ENCODE measurements around the gene LRPAP1. TPM values are rescaled to one million over a fixed set of nuclear protein-coding genes. Genes with fewer than 3 reads are reported as not detected.
A peak's percentile ranks its signal among the peaks of the same experiment; 100 is the strongest.

The LRPAP1 gene
- total RNA-seq, 1 experiment from 2014 or later: 109 TPM

GRCh38 chr4:3485886-3486540, 46.2 kb downstream of the LRPAP1 start:
- no peak for DNase-seq
- Histone ChIP-seq H3K27ac (no peak overlapping the region), H3K4me1 (peaks cover 55% of the 10 kb centered on the region), H3K9me3 (replicated peaks) (no peaks in the 10 kb centered on the region), H3K27me3 (no peaks in the 10 kb centered on the region), H3K4me3 (no peak overlapping the region), H3K36me3 (no peaks in the 10 kb centered on the region; the same call in 1 of the 2 replicates)

GRCh38 chr4:3485011-3485791, 47.0 kb downstream of the LRPAP1 start:
- Histone ChIP-seq H3K4me1 (peaks cover 60% of the 10 kb centered on the region), H3K27ac (no peak overlapping the region), H3K9me3 (replicated peaks) (no peaks in the 10 kb centered on the region), H3K4me3 (no peak overlapping the region), H3K27me3 (no peaks in the 10 kb centered on the region), H3K36me3 (no peaks in the 10 kb centered on the region)
- DNase-seq: no peak

- Histone ChIP-seq H3K27me3 (no peaks in the 10 kb centered on the region), H3K9me3 (replicated peaks) (no peaks in the 10 kb centered on the region), H3K36me3 (no peaks in the 10 kb centered on the region), H3K27ac (peak overlapping the region; percentile 24), H3K4me1 (peaks cover 67% of the 10 kb centered on the region), H3K4me3 (no peak overlapping the region)
- DNase-seq: no peak
Measured at GRCh38 chr4:3484057-3484973, 47.9 kb downstream of the LRPAP1 start.

- Histone ChIP-seq H3K4me3 (no peak overlapping the region), H3K27me3 (no peaks in the 10 kb centered on the region), H3K36me3 (no peaks in the 10 kb centered on the region), H3K27ac (peak overlapping the region; percentile 40), H3K4me1 (peaks cover 75% of the 10 kb centered on the region), H3K9me3 (replicated peaks) (no peaks in the 10 kb centered on the region)
- DNase-seq: peak; percentile 90 to 92
Measured at GRCh38 chr4:3483471-3483921, 48.7 kb downstream of the LRPAP1 start.

GRCh38 chr4:3482707-3483106, 49.5 kb downstream of the LRPAP1 start:
- Histone ChIP-seq H3K9me3 (replicated peaks) (no peaks in the 10 kb centered on the region), H3K36me3 (no peaks in the 10 kb centered on the region), H3K4me3 (no peak overlapping the region), H3K27ac (no peak overlapping the region), H3K27me3 (no peaks in the 10 kb centered on the region), H3K4me1 (peaks cover 83% of the 10 kb centered on the region)
- DNase-seq: no peak

- Histone ChIP-seq H3K27ac (no peak overlapping the region), H3K27me3 (no peaks in the 10 kb centered on the region), H3K4me1 (peaks cover 85% of the 10 kb centered on the region), H3K4me3 (no peak overlapping the region), H3K9me3 (replicated peaks) (no peaks in the 10 kb centered on the region), H3K36me3 (no peaks in the 10 kb centered on the region)
- no peak for DNase-seq
Measured at GRCh38 chr4:3481783-3482393, 50.3 kb downstream of the LRPAP1 start.

- peaks cover 81% of the 10 kb centered on the region for H3K4me1 ChIP-seq
- H3K4me3 ChIP-seq: no peak overlapping the region
- H3K9me3 ChIP-seq (replicated peaks): no peaks in the 10 kb centered on the region
- no peak overlapping the region for H3K27ac ChIP-seq
- H3K36me3 ChIP-seq: no peaks in the 10 kb centered on the region
- no peaks in the 10 kb centered on the region for H3K27me3 ChIP-seq
- DNase-seq: no peak
Measured at GRCh38 chr4:3481113-3481531, 51.1 kb downstream of the LRPAP1 start.

GRCh38 chr4:3480528-3481112, 51.6 kb downstream of the LRPAP1 start:
- H3K36me3 ChIP-seq: no peaks in the 10 kb centered on the region
- DNase-seq: peak; percentile 84 to 91
- H3K27ac ChIP-seq: no peak overlapping the region
- H3K4me3 ChIP-seq: no peak overlapping the region
- H3K27me3 ChIP-seq: no peaks in the 10 kb centered on the region
- no peaks in the 10 kb centered on the region for H3K9me3 ChIP-seq (replicated peaks)
- H3K4me1 ChIP-seq: peaks cover 76% of the 10 kb centered on the region

- Histone ChIP-seq H3K4me1 (peaks cover 69% of the 10 kb centered on the region), H3K4me3 (no peak overlapping the region), H3K36me3 (no peaks in the 10 kb centered on the region), H3K27ac (no peak overlapping the region; the same call in 1 of the 2 replicates), H3K27me3 (no peaks in the 10 kb centered on the region), H3K9me3 (replicated peaks) (no peaks in the 10 kb centered on the region)
- no peak for DNase-seq
Measured at GRCh38 chr4:3479358-3480101, 52.7 kb downstream of the LRPAP1 start.

GRCh38 chr4:3478446-3479357, 53.5 kb downstream of the LRPAP1 start:
- Histone ChIP-seq H3K27ac (peak overlapping the region; percentile 45; the same call in 1 of the 2 replicates), H3K4me1 (peaks cover 61% of the 10 kb centered on the region), H3K9me3 (replicated peaks) (no peaks in the 10 kb centered on the region), H3K36me3 (no peaks in the 10 kb centered on the region), H3K27me3 (no peaks in the 10 kb centered on the region), H3K4me3 (no peak overlapping the region)
- DNase-seq: peak; percentile 57 to 71

GRCh38 chr4:3477750-3478430, 54.3 kb downstream of the LRPAP1 start:
- H3K9me3 ChIP-seq (replicated peaks): no peaks in the 10 kb centered on the region
- peaks cover 57% of the 10 kb centered on the region for H3K4me1 ChIP-seq
- H3K36me3 ChIP-seq: no peaks in the 10 kb centered on the region
- H3K27me3 ChIP-seq: no peaks in the 10 kb centered on the region
- peak overlapping the region; percentile 45; the same call in 1 of the 2 replicates for H3K27ac ChIP-seq
- H3K4me3 ChIP-seq: no peak overlapping the region
- DNase-seq: peak; percentile 63 to 66
